Effector memory CD4-positive, alpha-beta T cell (primary cell): Measurements from ENCODE around the gene SPTSSB.

Experiments used
- DNase-seq, 3 donors: peaks; one replicate each; pipeline ENCODE4 v3.0.0-alpha.2; 2020
- H3K27ac ChIP-seq: 2 replicates; pipeline ENCODE4 v1.7.0; 2013; ENCODE audit warnings: mild to moderate bottlenecking, low read length, moderate library complexity; ENCODE audit not compliant: insufficient read depth, poor library complexity, severe bottlenecking
- H3K27me3 ChIP-seq: replicated peaks from 2 replicates; pipeline ENCODE4 v1.7.0; 2013; ENCODE audit warnings: mild to moderate bottlenecking, low read length; ENCODE audit not compliant: insufficient read depth, control insufficient read depth, poor library complexity, severe bottlenecking
- H3K36me3 ChIP-seq: 2 replicates; pipeline ENCODE4 v1.7.0; 2013; ENCODE audit warnings: mild to moderate bottlenecking, low read length, moderate library complexity; ENCODE audit not compliant: control insufficient read depth, insufficient read depth
- H3K4me1 ChIP-seq: 2 replicates; pipeline ENCODE4 v1.7.0; 2013; ENCODE audit warnings: low read length, mild to moderate bottlenecking; ENCODE audit not compliant: control insufficient read depth, insufficient read depth, poor library complexity, severe bottlenecking
- H3K4me3 ChIP-seq: 2 replicates; pipeline ENCODE4 v1.7.0; 2013; ENCODE audit warnings: low read length, low read depth, mild to moderate bottlenecking; ENCODE audit not compliant: insufficient read depth, poor library complexity, severe bottlenecking
- H3K9me3 ChIP-seq: 2 replicates; pipeline ENCODE4 v1.7.0; 2013; ENCODE audit warnings: mild to moderate bottlenecking, low read length, moderate library complexity; ENCODE audit not compliant: control insufficient read depth

Gene SPTSSB

DNA sequence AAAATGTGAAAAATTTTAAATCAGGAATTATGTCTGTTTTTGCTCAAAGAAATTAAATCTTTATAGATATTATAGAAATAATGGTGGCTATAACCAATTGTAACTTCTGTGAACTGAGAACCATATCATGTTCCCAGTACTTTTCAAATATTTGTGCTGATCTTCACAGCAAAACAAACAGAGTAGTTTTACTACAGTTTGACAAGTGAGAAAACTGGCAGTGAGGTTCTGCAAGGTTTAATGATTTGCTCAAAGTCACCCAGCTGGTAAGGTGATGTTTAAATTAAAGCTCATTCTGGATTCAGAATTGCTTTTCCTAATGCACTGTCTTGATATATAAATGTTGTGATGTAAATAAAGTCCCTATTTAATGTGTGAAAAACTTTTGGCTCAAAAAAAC is 22.0 kb upstream of the SPTSSB start:
- no peaks in the 10 kb centered on the region for H3K9me3 ChIP-seq
- H3K27me3 ChIP-seq = no peaks in the 10 kb centered on the region
- DNase-seq = no peak
- H3K4me3 ChIP-seq = no peak overlapping the region
- no peak overlapping the region for H3K27ac ChIP-seq
- peaks cover 11% of the 10 kb centered on the region for H3K4me1 ChIP-seq
- no peaks in the 10 kb centered on the region for H3K36me3 ChIP-seq

DNA sequence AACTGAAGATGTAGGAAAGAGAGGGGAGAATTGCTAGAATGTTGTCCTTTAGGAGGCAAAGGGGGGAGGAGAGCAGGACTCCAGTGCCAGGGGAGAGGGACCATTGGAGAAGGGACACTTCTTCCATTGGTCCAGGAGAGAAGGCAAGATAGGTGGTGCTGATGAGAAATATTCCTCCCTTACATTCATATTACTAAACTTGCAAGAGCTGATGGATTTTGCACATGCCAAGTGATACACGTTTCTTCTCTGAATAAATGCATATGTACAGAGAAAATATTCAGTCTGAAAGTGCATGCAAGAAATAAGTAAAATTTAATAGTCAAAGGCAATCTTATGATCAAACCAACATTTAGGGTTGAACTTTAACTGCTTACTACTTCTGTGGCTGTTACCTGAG is 21.5 kb upstream of the SPTSSB start:
- no peak for DNase-seq
- no peak overlapping the region for H3K4me3 ChIP-seq

DNA sequence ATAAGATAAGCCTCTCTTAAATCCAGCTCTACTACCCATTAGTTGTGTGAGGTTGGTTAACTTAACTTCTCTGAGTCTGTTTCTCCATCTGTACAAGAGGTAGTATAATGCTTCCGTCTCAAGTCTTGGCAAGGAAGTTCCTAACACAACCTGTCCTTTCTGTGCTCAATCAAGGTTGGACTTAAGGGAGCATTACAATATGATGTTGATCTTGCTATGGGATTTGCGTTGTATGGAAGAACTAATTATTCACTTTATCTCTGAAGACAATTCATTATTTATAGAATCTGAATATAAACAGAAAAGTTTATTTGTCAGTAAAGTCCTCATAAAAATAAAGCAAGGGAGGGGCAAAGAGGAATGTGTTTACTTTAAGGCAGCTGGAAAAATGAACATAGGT is 18.9 kb upstream of the SPTSSB start:
- DNase-seq = no peak
- Histone ChIP-seq H3K36me3 (no peaks in the 10 kb centered on the region), H3K4me3 (no peak overlapping the region), H3K9me3 (no peaks in the 10 kb centered on the region), H3K4me1 (peaks cover 11% of the 10 kb centered on the region), H3K27me3 (no peaks in the 10 kb centered on the region), H3K27ac (no peak overlapping the region)

More for the DNA sequence above, 21.5 kb upstream of the SPTSSB start:
- H3K27me3 ChIP-seq = no peaks in the 10 kb centered on the region
- H3K9me3 ChIP-seq = no peaks in the 10 kb centered on the region
- no peaks in the 10 kb centered on the region for H3K36me3 ChIP-seq
- H3K4me1 ChIP-seq = peaks cover 11% of the 10 kb centered on the region
- no peak overlapping the region for H3K27ac ChIP-seq

DNA sequence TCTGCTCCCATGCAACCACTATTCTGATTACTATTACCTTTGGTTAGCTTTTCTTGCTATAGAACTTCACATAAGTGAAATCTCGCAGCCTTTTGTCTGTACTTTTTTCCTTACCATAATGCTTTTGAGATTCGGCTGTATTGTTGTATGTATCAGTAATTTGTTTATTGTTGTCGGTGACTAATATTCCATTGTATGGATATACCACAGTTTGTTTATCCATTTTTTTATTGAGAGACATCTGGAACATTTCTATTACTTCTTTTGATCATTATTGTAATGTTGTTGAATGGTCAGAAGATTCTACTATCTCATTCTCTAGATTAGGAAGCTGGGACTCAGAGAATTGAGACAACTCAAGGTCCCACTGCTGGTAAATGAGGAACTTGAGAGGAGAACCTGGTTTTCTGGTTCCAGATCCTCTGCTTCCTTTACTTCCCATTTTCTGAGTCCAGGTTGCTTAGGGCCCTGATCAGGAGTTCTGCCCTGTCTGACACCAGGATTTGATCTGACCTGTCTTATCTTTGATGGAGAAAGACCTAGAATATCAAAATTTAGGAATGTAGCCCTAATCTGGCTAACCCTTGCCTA is 18.2 kb upstream of the SPTSSB start:
- no peaks in the 10 kb centered on the region for H3K9me3 ChIP-seq
- no peaks in the 10 kb centered on the region for H3K36me3 ChIP-seq
- H3K4me3 ChIP-seq = no peak overlapping the region
- H3K27ac ChIP-seq = no peak overlapping the region
- peaks cover 5% of the 10 kb centered on the region for H3K4me1 ChIP-seq
- no peak for DNase-seq
- H3K27me3 ChIP-seq = no peaks in the 10 kb centered on the region

DNA sequence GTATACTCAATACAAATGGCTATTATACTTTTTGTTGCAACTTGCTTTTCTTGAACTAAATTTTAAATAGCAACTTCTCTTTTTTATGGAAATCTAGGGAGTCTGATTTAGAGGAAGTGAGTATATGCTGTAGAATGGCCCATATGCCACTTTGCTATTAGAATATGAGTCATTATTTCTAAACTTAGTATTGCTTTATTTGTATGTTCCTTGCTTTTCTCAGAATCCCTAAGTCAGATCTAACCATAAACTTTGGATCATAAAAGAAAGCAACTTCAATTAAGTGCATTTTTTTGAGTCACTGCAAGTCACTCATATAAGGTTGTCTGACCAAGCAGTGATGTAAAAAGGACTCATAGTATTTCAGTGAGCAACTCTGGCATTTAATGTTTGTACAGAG is 17.5 kb upstream of the SPTSSB start:
- Histone ChIP-seq H3K4me1 (no peaks in the 10 kb centered on the region), H3K27ac (no peak overlapping the region), H3K9me3 (no peaks in the 10 kb centered on the region), H3K27me3 (no peaks in the 10 kb centered on the region), H3K36me3 (no peaks in the 10 kb centered on the region), H3K4me3 (no peak overlapping the region)
- no peak for DNase-seq

DNA sequence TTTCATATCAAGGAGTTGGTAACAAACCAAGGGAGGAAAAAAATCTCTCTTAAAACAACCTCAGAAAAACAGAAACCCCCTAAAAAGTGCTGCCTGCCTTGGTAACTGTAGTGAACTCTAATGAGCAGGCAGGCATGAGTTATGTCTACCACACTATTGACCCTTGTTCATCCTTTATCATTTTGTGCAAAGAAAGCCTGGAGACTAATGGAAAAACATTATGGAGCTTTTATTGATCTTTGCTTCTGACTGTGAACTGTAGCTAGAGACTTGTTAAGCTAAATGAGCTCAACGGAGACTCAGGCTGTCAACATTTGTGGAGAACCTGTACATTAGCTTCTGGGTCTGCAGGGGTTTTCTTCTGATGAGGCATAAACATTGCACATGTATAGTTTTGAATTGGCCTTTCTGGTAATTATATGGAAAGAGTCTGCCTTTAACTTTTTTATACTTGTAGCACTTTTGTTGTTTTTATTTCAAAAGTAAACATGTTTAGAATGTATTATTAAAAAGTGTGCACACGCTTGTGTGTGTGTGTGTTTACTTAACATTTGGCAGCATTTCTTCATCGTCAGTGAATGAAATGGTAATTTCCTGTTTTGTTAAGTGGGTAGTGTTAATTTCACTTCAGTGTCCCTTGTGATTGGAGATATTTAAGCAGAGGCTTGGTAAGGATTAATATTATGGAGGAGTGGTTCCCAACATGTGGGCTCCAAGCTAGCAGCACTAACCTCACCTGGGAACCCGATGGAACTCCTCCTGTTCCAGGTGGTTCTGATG is 15.9 kb upstream of the SPTSSB start:
- H3K9me3 ChIP-seq = no peaks in the 10 kb centered on the region
- no peaks in the 10 kb centered on the region for H3K4me1 ChIP-seq
- H3K27me3 ChIP-seq = no peaks in the 10 kb centered on the region
- DNase-seq = no peak
- H3K36me3 ChIP-seq = no peaks in the 10 kb centered on the region
- no peak overlapping the region for H3K4me3 ChIP-seq
- H3K27ac ChIP-seq = no peak overlapping the region

DNA sequence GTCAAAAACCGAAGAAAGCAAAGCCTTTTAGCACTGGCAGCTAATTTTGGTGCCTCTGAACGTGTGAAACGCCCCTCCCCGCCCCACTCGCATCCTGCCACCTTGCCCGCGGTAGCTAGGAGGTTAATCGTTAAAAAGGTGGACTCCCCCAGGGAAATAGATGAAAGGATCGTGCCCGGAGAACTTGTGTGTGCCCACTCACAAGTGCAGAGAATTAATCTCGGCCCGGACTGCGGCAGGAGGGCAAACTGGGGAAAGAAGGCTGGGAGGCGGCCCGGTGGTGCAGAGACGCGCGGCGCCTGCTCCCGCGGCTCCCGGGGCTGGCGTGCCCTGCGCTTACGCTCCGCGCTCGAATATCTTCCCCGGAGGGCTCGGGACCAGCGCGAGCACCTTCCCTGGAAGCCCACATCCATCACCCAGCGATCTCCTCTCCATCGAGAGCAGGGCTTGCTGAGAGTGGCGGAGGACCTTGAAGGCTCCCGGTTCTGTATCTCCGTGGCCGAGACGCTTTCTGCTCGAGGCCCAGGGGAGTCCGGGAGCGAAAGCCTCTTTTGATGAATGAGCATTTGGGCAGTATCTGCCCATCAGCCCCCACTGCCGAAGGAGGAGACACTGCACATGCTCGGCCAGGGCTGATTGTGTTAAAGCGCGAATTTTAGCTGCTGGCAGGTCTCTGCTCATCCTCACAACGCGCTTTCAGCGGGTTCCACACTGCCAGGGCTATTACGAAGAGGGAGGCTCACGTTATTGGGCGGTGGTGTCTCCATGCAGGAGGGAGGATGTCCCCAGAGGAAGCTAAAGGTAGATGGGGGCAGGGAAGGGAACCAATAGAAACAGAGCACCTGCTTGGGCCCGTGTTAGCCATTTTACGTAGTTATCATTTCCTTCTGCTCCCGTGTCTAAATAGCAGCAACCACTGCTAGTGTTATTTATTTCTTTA is 1.3 kb upstream of the SPTSSB start:
- no peak for DNase-seq
- Histone ChIP-seq H3K36me3 (no peaks in the 10 kb centered on the region), H3K27ac (no peak overlapping the region), H3K27me3 (peaks cover 5% of the 10 kb centered on the region), H3K4me3 (peak overlapping the region; percentile 58), H3K9me3 (no peaks in the 10 kb centered on the region), H3K4me1 (no peaks in the 10 kb centered on the region)

DNA sequence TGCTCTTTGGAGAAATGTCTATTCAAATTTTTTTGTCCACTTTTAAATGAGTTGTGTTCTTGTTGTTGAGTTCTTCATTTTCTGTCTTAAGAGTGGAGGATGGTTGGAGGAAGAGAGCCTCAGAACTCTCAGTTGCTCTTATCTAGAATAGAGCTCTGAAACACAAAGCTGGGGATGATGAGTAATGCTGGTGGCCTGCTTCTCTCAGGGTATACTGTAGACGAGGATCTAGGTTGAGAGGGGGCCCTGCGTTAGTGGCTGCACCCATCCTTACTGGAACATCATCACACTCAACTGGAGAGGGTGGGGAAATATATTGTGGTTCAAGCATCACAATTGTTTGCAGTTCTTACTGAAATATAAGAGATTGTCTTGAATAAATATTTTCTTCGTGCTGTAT is 1.8 kb downstream of the SPTSSB start:
- DNase-seq = no peak
- Histone ChIP-seq H3K9me3 (no peaks in the 10 kb centered on the region), H3K36me3 (no peaks in the 10 kb centered on the region), H3K4me1 (no peaks in the 10 kb centered on the region), H3K27ac (no peak overlapping the region), H3K4me3 (no peak overlapping the region), H3K27me3 (peaks cover 5% of the 10 kb centered on the region)

DNA sequence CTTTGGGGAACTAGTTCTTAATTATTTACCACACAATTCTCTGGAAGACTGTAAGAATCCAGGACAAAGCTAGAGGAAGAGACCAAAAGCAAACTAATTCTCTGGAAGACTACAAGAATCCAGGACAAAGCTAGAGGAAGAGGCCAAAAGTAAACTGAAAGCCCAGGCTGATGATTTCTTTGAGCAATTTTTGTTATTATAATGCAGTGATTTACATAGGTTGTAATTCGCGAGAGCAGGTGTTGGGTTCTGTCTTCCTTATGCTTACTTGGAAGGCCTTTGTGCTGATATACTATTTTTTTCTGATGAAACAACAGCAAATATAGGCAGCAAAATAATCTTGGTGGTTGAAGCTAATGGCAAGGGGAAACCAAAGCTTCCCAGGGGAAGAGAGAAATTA is 5.2 kb downstream of the SPTSSB start:
- Histone ChIP-seq H3K27ac (no peak overlapping the region), H3K36me3 (no peaks in the 10 kb centered on the region), H3K4me3 (no peak overlapping the region), H3K9me3 (no peaks in the 10 kb centered on the region), H3K27me3 (peaks cover 2% of the 10 kb centered on the region), H3K4me1 (no peaks in the 10 kb centered on the region)
- no peak for DNase-seq

DNA sequence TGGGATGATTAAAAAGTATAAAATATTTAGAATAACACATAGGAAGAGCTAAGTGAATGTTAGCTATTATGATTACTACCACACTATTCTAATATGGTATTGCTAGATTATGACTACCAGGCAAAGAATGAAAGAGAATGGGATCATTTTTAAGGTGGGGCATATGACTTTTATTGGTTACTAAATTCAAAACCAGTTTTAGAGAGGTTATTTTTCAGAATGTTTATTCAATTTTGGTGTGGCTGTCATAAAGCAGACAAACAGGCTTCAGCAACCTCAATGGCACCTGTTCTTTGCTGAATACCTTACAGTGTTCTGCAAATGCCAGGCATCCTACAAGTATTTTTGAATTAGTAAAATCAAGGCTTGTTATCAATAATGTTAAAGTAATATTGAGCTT is 12.8 kb downstream of the SPTSSB start:
- no peaks in the 10 kb centered on the region for H3K4me1 ChIP-seq
- no peaks in the 10 kb centered on the region for H3K27me3 ChIP-seq
- no peak overlapping the region for H3K27ac ChIP-seq
- no peaks in the 10 kb centered on the region for H3K36me3 ChIP-seq
- no peak for DNase-seq
- no peaks in the 10 kb centered on the region for H3K9me3 ChIP-seq
- no peak overlapping the region for H3K4me3 ChIP-seq
